Mesothelial cell of epicardium (in vitro differentiated cells): ENCODE results near the gene SLC6A19. TPM values are rescaled to one million over a fixed set of nuclear protein-coding genes. Genes with fewer than 3 reads are reported as not detected.

Experiments used
- DNase-seq, 2 experiments: peaks; one replicate each; pipeline ENCODE4 v3.0.0; 2021; ENCODE audit warnings: low spot score in 2 of 2; ENCODE audit not compliant: unreplicated experiment in 2 of 2
- H3K27ac Mint-ChIP-seq: 2 replicates; pipeline ENCODE4 v1.8.0; 2021; ENCODE audit warnings: mixed read lengths
- H3K27me3 Mint-ChIP-seq: 2 replicates; pipeline ENCODE4 v1.8.0; 2021; ENCODE audit warnings: low read depth, mixed read lengths
- H3K36me3 Mint-ChIP-seq: 2 replicates; pipeline ENCODE4 v1.8.0; 2021; ENCODE audit warnings: mixed read lengths
- H3K4me1 Mint-ChIP-seq: 2 replicates; pipeline ENCODE4 v1.8.0; 2021; ENCODE audit warnings: mixed read lengths
- H3K4me3 Mint-ChIP-seq: 2 replicates; pipeline ENCODE4 v1.8.0; 2021; ENCODE audit warnings: mild to moderate bottlenecking, moderate library complexity, mixed read lengths
- H3K9me3 Mint-ChIP-seq: 2 replicates; pipeline ENCODE4 v1.8.0; 2021; ENCODE audit warnings: mixed read lengths
- CTCF ChIP-seq: fragments of 200-600 bp; sonication (generic); IDR thresholded peaks from one replicate; pipeline ENCODE4 v1.5.0; 2021; ENCODE audit warnings: antibody characterized with exemption; ENCODE audit not compliant: unreplicated experiment
- total RNA-seq: library from RNA; stranded (reverse); gene quantifications from 3 replicates; pipeline ENCODE4 v1.2.1, GENCODE V29; 2021

The SLC6A19 gene
- total RNA-seq, 1 donor from 2014 or later = not detected

- no peak overlapping the region for H3K4me3 Mint-ChIP-seq
- no peaks in the 10 kb centered on the region for H3K27me3 Mint-ChIP-seq
- H3K4me1 Mint-ChIP-seq = no peaks in the 10 kb centered on the region
- TF ChIP-seq CTCF = no peak
- H3K9me3 Mint-ChIP-seq = no peaks in the 10 kb centered on the region
- no peaks in the 10 kb centered on the region for H3K36me3 Mint-ChIP-seq
- no peak for DNase-seq
- no peak overlapping the region for H3K27ac Mint-ChIP-seq
Observed at GRCh38 chr5:1180096-1180495, 21.3 kb upstream of the SLC6A19 start.

GRCh38 chr5:1180841-1181271, 20.5 kb upstream of the SLC6A19 start:
- no peak for DNase-seq
- no peaks in the 10 kb centered on the region for H3K36me3 Mint-ChIP-seq

GRCh38 chr5:1181451-1182359, 19.7 kb upstream of the SLC6A19 start:
- DNase-seq = no peak
- TF ChIP-seq CTCF = no peak
- H3K27ac Mint-ChIP-seq = no peak overlapping the region

More at GRCh38 chr5:1180841-1181271, 20.5 kb upstream of the SLC6A19 start:
- Mint-ChIP-seq H3K4me3 (no peak overlapping the region), H3K4me1 (no peaks in the 10 kb centered on the region), H3K9me3 (no peaks in the 10 kb centered on the region), H3K27me3 (no peaks in the 10 kb centered on the region), H3K27ac (no peak overlapping the region)
- no peak for TF ChIP-seq CTCF

GRCh38 chr5:1182360-1182632, 19.1 kb upstream of the SLC6A19 start:
- Mint-ChIP-seq H3K27me3 (peaks cover 2% of the 10 kb centered on the region), H3K9me3 (no peaks in the 10 kb centered on the region), H3K27ac (no peak overlapping the region), H3K4me1 (no peaks in the 10 kb centered on the region), H3K4me3 (no peak overlapping the region), H3K36me3 (no peaks in the 10 kb centered on the region)
- no peak for TF ChIP-seq CTCF
- DNase-seq = no peak

More at GRCh38 chr5:1181451-1182359, 19.7 kb upstream of the SLC6A19 start:
- Mint-ChIP-seq H3K4me3 (no peak overlapping the region), H3K27me3 (peaks cover 2% of the 10 kb centered on the region), H3K36me3 (no peaks in the 10 kb centered on the region), H3K4me1 (no peaks in the 10 kb centered on the region), H3K9me3 (no peaks in the 10 kb centered on the region)

GRCh38 chr5:1182633-1183423, 18.6 kb upstream of the SLC6A19 start:
- H3K27me3 Mint-ChIP-seq = peaks cover 2% of the 10 kb centered on the region
- no peak overlapping the region for H3K27ac Mint-ChIP-seq
- H3K4me3 Mint-ChIP-seq = no peak overlapping the region
- no peak for DNase-seq
- no peak for TF ChIP-seq CTCF
- H3K9me3 Mint-ChIP-seq = no peaks in the 10 kb centered on the region
- H3K36me3 Mint-ChIP-seq = no peaks in the 10 kb centered on the region
- no peaks in the 10 kb centered on the region for H3K4me1 Mint-ChIP-seq
